AG04450 (cell line): ENCODE results near the gene TRMO. TPM values are rescaled to one million over a fixed set of nuclear protein-coding genes. Genes with fewer than 3 reads are reported as not detected.

ENCODE experiments used
- CTCF ChIA-PET: fragments of 300-600, 350-600 bp; formaldehyde crosslinking; extraction: SDS; loops from one replicate; lab custom pipeline; 2022; ENCODE audit warnings: antibody characterized with exemption, inconsistent platforms; lab: Charles Lee
- POLR2A ChIA-PET: fragments of 350-600 bp; formaldehyde crosslinking; extraction: SDS; loops from one replicate; lab custom pipeline; 2021; ENCODE audit warnings: antibody characterized with exemption, inconsistent platforms; lab: Yijun Ruan, JAX
- DNase-seq: peaks from one replicate; pipeline ENCODE4 v3.0.0-alpha.2; 2011; ENCODE audit warnings: low read depth, low spot score
- H3K27ac ChIP-seq: one replicate; pipeline ENCODE4 v1.5.1; 2012; ENCODE audit warnings: low read depth, low read length, control low read depth
- H3K27me3 ChIP-seq: one replicate; pipeline ENCODE4 v1.6.0; 2012; ENCODE audit warnings: low read length; ENCODE audit not compliant: control insufficient read depth, insufficient read depth
- H3K4me3 ChIP-seq: 2 replicates; pipeline ENCODE4 v1.5.1; 2011; ENCODE audit warnings: mild to moderate bottlenecking, low read depth, low read length, control low read depth
- H3K9me3 ChIP-seq: 2 replicates; pipeline ENCODE4 v1.5.1; 2012; ENCODE audit warnings: low read length; ENCODE audit not compliant: control insufficient read depth, insufficient read depth
- CTCF ChIP-seq: IDR thresholded peaks from 2 replicates; pipeline ENCODE4 v1.5.1; 2011; ENCODE audit warnings: low read depth, low read length, control low read depth, inconsistent platforms
- polyA plus RNA-seq: library from polyadenylated mRNA; depleted of rRNA; stranded (reverse); fragments of >200 nt; gene quantifications from 2 replicates; pipeline ENCODE4 v1.2.3, GENCODE V29; 2011

The TRMO gene
- polyA plus RNA-seq, 1 experiment, result 12.6 TPM

GRCh38 chr9:97900103-97900737 lies 22.1 kb downstream of the TRMO start:
- ChIA-PET CTCF (interaction anchor here (0.7 to 5.6 kb wide), 24 partner anchors 9 to 355 kb away, joined by 3 to 78 read pairs (median 4); partner anchors contain the start of genes TBC1D2, TRMO and XPA), POLR2A (interaction anchor here (0.9 kb wide), 1 partner anchor 185 kb away, joined by 3 read pairs; no protein-coding TSS in a partner anchor)
- Histone ChIP-seq H3K27me3 (no peaks in the 10 kb centered on the region), H3K27ac (no peak overlapping the region), H3K4me3 (no peak overlapping the region), H3K9me3 (no peaks in the 10 kb centered on the region)
- peak; percentile 15 for DNase-seq
- no peak for TF ChIP-seq CTCF

GRCh38 chr9:97895695-97896332 lies 26.5 kb downstream of the TRMO start:
- no peak overlapping the region for H3K4me3 ChIP-seq
- no peak overlapping the region for H3K27ac ChIP-seq
- peaks cover 5% of the 10 kb centered on the region for H3K27me3 ChIP-seq
- TF ChIP-seq CTCF, result 0 out of 2 replicates have a peak, but pooled peaks have one; percentile 4
- H3K9me3 ChIP-seq, result peaks cover 4% of the 10 kb centered on the region; the same call in 1 of the 2 replicates
- ChIA-PET POLR2A (no interaction called here), CTCF (no interaction called here)
- no peak for DNase-seq

- no peak overlapping the region for H3K27ac ChIP-seq
- DNase-seq, result no peak
- H3K4me3 ChIP-seq, result no peak overlapping the region
- H3K27me3 ChIP-seq, result peaks cover 5% of the 10 kb centered on the region
- POLR2A ChIA-PET, result no interaction called here
- peaks cover 4% of the 10 kb centered on the region; the same call in 1 of the 2 replicates for H3K9me3 ChIP-seq
- CTCF ChIA-PET, result no interaction called here
- no peak for TF ChIP-seq CTCF
Measured at GRCh38 chr9:97895211-97895610, 27.1 kb downstream of the TRMO start.

DNA sequence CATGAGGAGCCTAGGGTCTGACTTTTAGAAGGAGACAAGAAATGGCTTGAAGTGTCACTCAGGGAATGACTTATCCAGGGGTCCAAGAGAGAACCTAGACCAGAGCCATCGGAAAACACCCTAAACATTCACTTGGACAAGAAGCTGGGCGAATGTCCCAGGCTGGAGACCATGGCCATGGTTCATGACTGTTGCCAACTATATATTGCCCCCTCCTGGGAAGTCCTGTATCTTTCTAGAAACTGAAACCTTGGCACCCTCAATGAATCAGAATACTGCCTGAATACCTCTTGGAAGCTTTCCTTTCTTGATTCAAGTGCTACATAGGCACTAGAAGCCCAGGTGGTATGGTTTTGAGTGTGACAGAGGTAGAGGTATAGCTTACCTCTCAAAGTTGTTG lies 29.9 kb downstream of the TRMO start:
- CTCF ChIA-PET, result interaction anchor here (0.5 to 5.5 kb wide), 2 partner anchors 9 to 39 kb away, joined by 3 to 78 read pairs; no protein-coding TSS in a partner anchor
- Histone ChIP-seq H3K9me3 (peaks cover 4% of the 10 kb centered on the region; the same call in 1 of the 2 replicates), H3K4me3 (no peak overlapping the region), H3K27ac (no peak overlapping the region), H3K27me3 (peaks cover 9% of the 10 kb centered on the region)
- no peak for TF ChIP-seq CTCF
- no peak for DNase-seq
- POLR2A ChIA-PET, result no interaction called here

GRCh38 chr9:97891736-97892135 lies 30.6 kb downstream of the TRMO start:
- CTCF ChIA-PET, result interaction anchor here (2.3 to 5.5 kb wide), 2 partner anchors 10 to 12 kb away, joined by 13 to 78 read pairs; no protein-coding TSS in a partner anchor
- H3K9me3 ChIP-seq, result peaks cover 4% of the 10 kb centered on the region; the same call in 1 of the 2 replicates
- TF ChIP-seq CTCF, result no peak
- DNase-seq, result no peak
- H3K27ac ChIP-seq, result no peak overlapping the region
- no peak overlapping the region for H3K4me3 ChIP-seq
- POLR2A ChIA-PET, result no interaction called here
- peaks cover 9% of the 10 kb centered on the region for H3K27me3 ChIP-seq
